ENCODE data around the gene KCTD21.
"Not testable (repeated sequence)": the region's sequence is repeated elsewhere in the genome, so short reads cannot be mapped to it uniquely, and the experiment has no call there.

Gene KCTD21

GRCh38 chr11:78224906-78225420 is 36.5 kb upstream of the KCTD21 start:
- Histone ChIP-seq H3K4me3 (ENCODE audit: low read depth, low read length) (no peak overlapping the region), H3K27ac (no peak overlapping the region), H3K27me3 (replicated peaks) (no peaks in the 10 kb centered on the region), H3K36me3 (replicated peaks) (peaks cover 41% of the 10 kb centered on the region)
- no peak for DNase-seq
- no peak for TF ChIP-seq CTCF (IDR thresholded peaks at IDR 0.05; ENCODE audit: low read depth, low read length, missing control alignments)
- in situ Hi-C loops (cut with HindIII; ENCODE audit: low pct_ligation_motif_present, low sequenced_read_pairs) = no loop called here

- Histone ChIP-seq H3K27ac (no peak overlapping the region), H3K36me3 (replicated peaks) (peaks cover 46% of the 10 kb centered on the region)
- in situ Hi-C loops (cut with HindIII; ENCODE audit: low pct_ligation_motif_present, low sequenced_read_pairs) = no loop called here
Measured at GRCh38 chr11:78224506-78224905, 36.1 kb upstream of the KCTD21 start.

DNA sequence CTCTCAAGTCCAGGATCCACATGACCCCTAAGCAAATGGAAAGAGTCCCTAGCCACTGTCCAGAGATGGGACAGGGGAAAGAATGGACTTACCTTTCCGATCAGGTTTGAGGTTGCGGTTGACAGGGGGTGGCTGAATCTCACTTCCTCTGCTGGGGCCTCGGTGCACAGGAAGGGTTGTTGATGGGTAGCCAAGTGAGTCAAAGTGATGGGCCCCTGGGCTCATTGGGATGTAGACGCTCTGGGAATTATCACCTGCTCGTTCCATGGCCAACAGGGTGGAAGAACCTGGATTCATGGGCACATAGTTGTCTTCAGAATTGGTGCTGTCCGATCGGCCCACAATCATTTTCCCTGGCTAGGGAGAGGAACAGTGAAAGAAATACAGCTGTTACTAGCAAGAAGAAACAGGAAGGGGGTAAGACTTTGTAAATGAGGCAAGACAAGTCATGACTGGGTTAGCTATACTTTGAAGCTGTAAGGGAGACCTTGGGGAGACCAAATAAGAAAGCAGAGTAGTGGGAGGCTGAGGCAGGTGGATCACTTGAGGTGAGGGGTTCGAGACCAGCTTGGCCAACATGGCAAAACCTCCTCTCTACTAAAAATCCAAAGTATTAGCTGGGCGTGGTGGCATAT is 35.0 kb upstream of the KCTD21 start:
- DNase-seq = no peak
- no peak for TF ChIP-seq CTCF (IDR thresholded peaks at IDR 0.05; ENCODE audit: low read depth, low read length, missing control alignments)
- Histone ChIP-seq H3K36me3 (replicated peaks) (peaks cover 47% of the 10 kb centered on the region), H3K4me3 (ENCODE audit: low read depth, low read length) (no peak overlapping the region), H3K27me3 (replicated peaks) (no peaks in the 10 kb centered on the region), H3K27ac (no peak overlapping the region)
- in situ Hi-C loops (cut with HindIII; ENCODE audit: low pct_ligation_motif_present, low sequenced_read_pairs) = no loop called here

More at GRCh38 chr11:78224506-78224905, 36.1 kb upstream of the KCTD21 start:
- H3K4me3 ChIP-seq (ENCODE audit: low read depth, low read length) = no peak overlapping the region
- TF ChIP-seq CTCF (IDR thresholded peaks at IDR 0.05; ENCODE audit: low read depth, low read length, missing control alignments) = no peak
- no peak for DNase-seq
- H3K27me3 ChIP-seq (replicated peaks) = no peaks in the 10 kb centered on the region

GRCh38 chr11:78222726-78223125 is 34.3 kb upstream of the KCTD21 start:
- H3K36me3 ChIP-seq (replicated peaks) = peaks cover 47% of the 10 kb centered on the region
- H3K4me3 ChIP-seq (ENCODE audit: low read depth, low read length); H3K27ac ChIP-seq; H3K27me3 ChIP-seq (replicated peaks); DNase-seq; in situ Hi-C loops (cut with HindIII; ENCODE audit: low pct_ligation_motif_present, low sequenced_read_pairs): not testable (repeated sequence)

- no peak for DNase-seq
- Histone ChIP-seq H3K27ac (no peak overlapping the region), H3K4me3 (ENCODE audit: low read depth, low read length) (no peak overlapping the region), H3K36me3 (replicated peaks) (peaks cover 47% of the 10 kb centered on the region), H3K27me3 (replicated peaks) (no peaks in the 10 kb centered on the region)
- TF ChIP-seq CTCF (IDR thresholded peaks at IDR 0.05; ENCODE audit: low read depth, low read length, missing control alignments) = no peak
- in situ Hi-C loops (cut with HindIII; ENCODE audit: low pct_ligation_motif_present, low sequenced_read_pairs) = no loop called here
Measured at GRCh38 chr11:78221396-78222315, 33.2 kb upstream of the KCTD21 start.
